Neuronal stem cell (in vitro differentiated cells): Measurements from ENCODE around the gene CAMKK1.

Source experiments
- DNase-seq: peaks from one replicate; pipeline ENCODE4 v3.0.0-alpha.2; 2013; ENCODE audit warnings: low spot score
- H2AFZ ChIP-seq: one replicate; pipeline ENCODE4 v1.6.1; 2013; ENCODE audit warnings: mild to moderate bottlenecking, low read length, inconsistent platforms
- H2AK5ac ChIP-seq: 2 replicates; pipeline ENCODE4 v1.6.1; 2013; ENCODE audit warnings: low read depth, mild to moderate bottlenecking, inconsistent platforms, low read length, moderate library complexity, mixed read lengths
- H2BK120ac ChIP-seq: 2 replicates; pipeline ENCODE4 v1.6.1; 2013; ENCODE audit warnings: low read depth, mild to moderate bottlenecking, inconsistent platforms, low read length, moderate library complexity, mixed read lengths
- H2BK12ac ChIP-seq: one replicate; pipeline ENCODE4 v1.6.1; 2013; ENCODE audit warnings: low read length, inconsistent platforms
- H2BK15ac ChIP-seq: 2 replicates; pipeline ENCODE4 v1.6.1; 2013; ENCODE audit warnings: mild to moderate bottlenecking, low read length, inconsistent platforms, mixed read lengths
- H2BK5ac ChIP-seq: one replicate; pipeline ENCODE4 v1.6.1; 2013; ENCODE audit warnings: inconsistent platforms, mild to moderate bottlenecking, low read length, moderate library complexity
- H3K14ac ChIP-seq: one replicate; pipeline ENCODE4 v1.6.1; 2013; ENCODE audit warnings: low read length, inconsistent platforms
- H3K18ac ChIP-seq: 2 replicates; pipeline ENCODE4 v1.6.1; 2013; ENCODE audit warnings: low read length, inconsistent platforms
- H3K23ac ChIP-seq: 2 replicates; pipeline ENCODE4 v1.6.1; 2013; ENCODE audit warnings: low read depth, mild to moderate bottlenecking, mixed read lengths, low read length, inconsistent platforms; ENCODE audit not compliant: poor library complexity
- H3K27ac ChIP-seq: replicated peaks from 3 replicates; pipeline ENCODE4 v1.5.1; 2013; ENCODE audit warnings: low read length, inconsistent platforms
- H3K27me3 ChIP-seq, 3 experiments: 2 replicates each; pipeline ENCODE4 v1.6.1; 2013; ENCODE audit warnings: low read length in 3 of 3, mild to moderate bottlenecking in 2 of 3, inconsistent platforms in 1 of 3, low read depth in 1 of 3, mixed read lengths in 1 of 3, moderate library complexity in 1 of 3; ENCODE audit not compliant: control insufficient read depth in 3 of 3, insufficient read depth in 3 of 3
- H3K36me3 ChIP-seq, 2 donors: replicated peaks in 1 of 2; 2 replicates each; pipeline ENCODE4 v1.6.1; 2013; ENCODE audit warnings: low read length in 2 of 2; ENCODE audit not compliant: control insufficient read depth in 2 of 2, insufficient read depth in 2 of 2
- H3K4ac ChIP-seq: 2 replicates; pipeline ENCODE4 v1.6.1; 2013; ENCODE audit warnings: inconsistent platforms, mild to moderate bottlenecking, low read length, moderate library complexity
- H3K4me1 ChIP-seq, 2 donors: 1 replicate in 1 of 2; 2 replicates in 1 of 2; pipeline ENCODE4 v1.6.1; 2013; ENCODE audit warnings: low read length in 2 of 2, low read depth in 1 of 2; ENCODE audit not compliant: control insufficient read depth in 2 of 2, insufficient read depth in 1 of 2
- H3K4me2 ChIP-seq: one replicate; pipeline ENCODE4 v1.6.1; 2013; ENCODE audit warnings: mild to moderate bottlenecking, low read length, inconsistent platforms; ENCODE audit not compliant: insufficient read depth, poor library complexity, severe bottlenecking
- H3K4me3 ChIP-seq, 2 donors: 2 replicates each; pipeline ENCODE4 v1.5.1; 2013; ENCODE audit warnings: low read length in 2 of 2, mild to moderate bottlenecking in 2 of 2, inconsistent platforms in 1 of 2, moderate library complexity in 1 of 2
- H3K79me1 ChIP-seq: one replicate; pipeline ENCODE4 v1.6.1; 2013; ENCODE audit warnings: low read depth, mild to moderate bottlenecking, inconsistent platforms, low read length, moderate library complexity
- H3K9ac ChIP-seq: one replicate; pipeline ENCODE4 v1.6.1; 2013; ENCODE audit warnings: mild to moderate bottlenecking, low read depth, low read length, inconsistent platforms; ENCODE audit not compliant: poor library complexity
- H3K9me3 ChIP-seq, 2 donors: replicated peaks in 1 of 2; 2 replicates each; pipeline versions ENCODE3 to v1.6.1; 2013; ENCODE audit warnings: low read length in 2 of 2, mild to moderate bottlenecking in 2 of 2, inconsistent platforms in 1 of 2, low read depth in 1 of 2, mixed read lengths in 1 of 2, moderate library complexity in 1 of 2; ENCODE audit not compliant: control insufficient read depth in 2 of 2, insufficient read depth in 1 of 2
- H4K8ac ChIP-seq: one replicate; pipeline ENCODE4 v1.6.1; 2013; ENCODE audit warnings: low read depth, mild to moderate bottlenecking, inconsistent platforms, low read length, moderate library complexity
- H4K91ac ChIP-seq: one replicate; pipeline ENCODE4 v1.6.1; 2013; ENCODE audit warnings: low read length, low read depth, mild to moderate bottlenecking, inconsistent platforms; ENCODE audit not compliant: poor library complexity
- WGBS, 2 donors: extraction: QIAGEN DNeasy Blood & Tissue Kit; methylation state at CpG; one replicate each; pipeline ENCODE4 v1.1.7; 2013; ENCODE audit warnings: missing lambda C conversion rate in 2 of 2, mixed read lengths in 1 of 2; ENCODE audit not compliant: insufficient read length in 2 of 2, insufficient replicate concordance in 1 of 2; ENCODE audit errors: extremely low coverage in 2 of 2; 5-methylcytosine and 5-hydroxymethylcytosine counted together

Gene CAMKK1

DNA sequence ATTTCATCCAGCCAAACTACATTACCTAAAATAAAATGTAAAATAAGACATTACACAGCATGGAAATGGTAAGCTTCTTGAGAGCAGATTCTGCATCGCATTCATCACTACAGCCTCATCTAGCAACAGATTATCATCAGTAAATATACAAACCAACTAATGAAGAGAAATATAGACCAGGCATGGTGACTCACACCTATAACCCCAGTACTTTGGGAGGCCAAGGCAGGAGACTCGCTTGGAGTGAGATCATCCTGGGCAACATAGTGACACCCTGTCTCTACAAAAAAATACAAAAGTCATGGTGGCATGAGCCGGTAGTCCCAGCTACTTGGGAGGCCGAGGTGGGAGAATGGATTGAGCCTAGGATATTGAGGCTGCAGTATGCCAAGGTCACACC, 66.7 kb downstream of the CAMKK1 start:
- Histone ChIP-seq H3K4ac (no peak overlapping the region), H2BK5ac (no peak overlapping the region), H3K27me3 (no peaks in the 10 kb centered on the region), H4K91ac (no peak overlapping the region), H2AK5ac (no peak overlapping the region), H3K27ac (no peak overlapping the region), H2BK15ac (no peak overlapping the region), H3K4me1 (no peaks in the 10 kb centered on the region), H3K9me3 (no peaks in the 10 kb centered on the region), H3K9ac (no peak overlapping the region), H2BK12ac (no peak overlapping the region), H3K4me3 (no peak overlapping the region), H2AFZ (no peak overlapping the region), H4K8ac (no peak overlapping the region), H3K36me3 (peaks cover 24 to 91% of the 10 kb centered on the region in 2 donors), H3K79me1 (no peaks in the 10 kb centered on the region), H3K4me2 (no peak overlapping the region), H3K18ac (no peak overlapping the region), H3K23ac (no peak overlapping the region), H3K14ac (no peak overlapping the region), H2BK120ac (no peak overlapping the region)
- DNase-seq: no peak
- WGBS, 2 donors: no CpG with 5 or more reads among the region's 4 CpGs

- Histone ChIP-seq H3K36me3 (peaks cover 24 to 95% of the 10 kb centered on the region in 2 donors), H3K18ac (no peak overlapping the region)
- WGBS, 2 donors: no CpG with 5 or more reads among the region's 9 CpGs
Measured at GRCh38 chr17:3821101-3821500, 71.8 kb downstream of the CAMKK1 start.

GRCh38 chr17:3818786-3819185, 74.1 kb downstream of the CAMKK1 start:
- Histone ChIP-seq H3K79me1 (no peaks in the 10 kb centered on the region), H4K91ac (no peak overlapping the region), H3K4ac (no peak overlapping the region), H4K8ac (no peak overlapping the region), H3K9ac (no peak overlapping the region), H3K23ac (no peak overlapping the region), H3K18ac (no peak overlapping the region), H2BK120ac (no peak overlapping the region), H3K27me3 (no peaks in the 10 kb centered on the region), H2AFZ (no peak overlapping the region), H2BK5ac (no peak overlapping the region), H3K4me3 (no peak overlapping the region), H3K4me2 (no peak overlapping the region), H3K4me1 (no peaks in the 10 kb centered on the region), H3K27ac (no peak overlapping the region), H2BK15ac (no peak overlapping the region), H3K14ac (no peak overlapping the region), H2BK12ac (no peak overlapping the region), H3K9me3 (no peaks in the 10 kb centered on the region), H3K36me3 (peaks cover 32 to 95% of the 10 kb centered on the region in 2 donors), H2AK5ac (no peak overlapping the region)
- no CpG with 5 or more reads among the region's 6 CpGs for WGBS, 2 donors
- DNase-seq: no peak

More at GRCh38 chr17:3821101-3821500, 71.8 kb downstream of the CAMKK1 start:
- Histone ChIP-seq H3K27me3 (no peaks in the 10 kb centered on the region), H2AFZ (no peak overlapping the region), H3K79me1 (no peaks in the 10 kb centered on the region), H2AK5ac (no peak overlapping the region), H3K9ac (no peak overlapping the region), H3K4me1 (no peaks in the 10 kb centered on the region), H3K23ac (no peak overlapping the region), H4K8ac (no peak overlapping the region), H3K9me3 (no peaks in the 10 kb centered on the region), H2BK5ac (no peak overlapping the region), H3K14ac (no peak overlapping the region), H2BK15ac (no peak overlapping the region), H3K4me3 (no peak overlapping the region), H3K4me2 (no peak overlapping the region), H2BK12ac (no peak overlapping the region), H3K4ac (no peak overlapping the region), H4K91ac (no peak overlapping the region), H3K27ac (no peak overlapping the region), H2BK120ac (no peak overlapping the region)
- no peak for DNase-seq

GRCh38 chr17:3817851-3818605, 74.8 kb downstream of the CAMKK1 start:
- no peaks in the 10 kb centered on the region for H3K27me3 ChIP-seq
- DNase-seq: no peak
- H2BK5ac ChIP-seq: no peak overlapping the region
- no peak overlapping the region for H3K4me2 ChIP-seq
- no peaks in the 10 kb centered on the region for H3K4me1 ChIP-seq
- no peak overlapping the region for H4K8ac ChIP-seq
- no peaks in the 10 kb centered on the region for H3K9me3 ChIP-seq
- no peak overlapping the region for H3K18ac ChIP-seq
- H2AFZ ChIP-seq: no peak overlapping the region
- H3K14ac ChIP-seq: no peak overlapping the region
- no peaks in the 10 kb centered on the region for H3K79me1 ChIP-seq
- H3K36me3 ChIP-seq: peaks cover 33 to 95% of the 10 kb centered on the region in 2 donors
- H4K91ac ChIP-seq: no peak overlapping the region
- H3K27ac ChIP-seq: no peak overlapping the region
- H3K9ac ChIP-seq: no peak overlapping the region
- H2AK5ac ChIP-seq: no peak overlapping the region
- WGBS, 2 donors: no CpG with 5 or more reads among the region's 12 CpGs
- H2BK15ac ChIP-seq: no peak overlapping the region
- H3K4ac ChIP-seq: no peak overlapping the region
- H3K4me3 ChIP-seq: no peak overlapping the region
- no peak overlapping the region for H2BK120ac ChIP-seq
- H3K23ac ChIP-seq: no peak overlapping the region
- H2BK12ac ChIP-seq: no peak overlapping the region
